KMS-11 (cell line): ENCODE results near the gene GRIP1.

Experiments used
- H2AFZ ChIP-seq: fragments of 200-600 bp; sonication (generic); 2 replicates; pipeline ENCODE4 v1.6.1; 2016; ENCODE audit warnings: antibody characterized with exemption, mixed run types, low read depth
- H3K27ac ChIP-seq: fragments of 200-600 bp; sonication (generic); 2 replicates; pipeline ENCODE4 v1.6.1; 2016; ENCODE audit warnings: mild to moderate bottlenecking, mixed run types
- H3K27me3 ChIP-seq: fragments of 200-600 bp; sonication (generic); 2 replicates; pipeline ENCODE4 v1.6.1; 2017; ENCODE audit warnings: mild to moderate bottlenecking, low read depth, mixed run types, moderate library complexity; ENCODE audit not compliant: insufficient read depth
- H3K36me3 ChIP-seq: fragments of 200-600 bp; sonication (generic); 2 replicates; pipeline ENCODE4 v1.6.1; 2017; ENCODE audit warnings: mild to moderate bottlenecking, mixed run types; ENCODE audit not compliant: insufficient read depth
- H3K4me1 ChIP-seq: fragments of 200-600 bp; sonication (generic); 2 replicates; pipeline ENCODE4 v1.6.1; 2016; ENCODE audit warnings: mild to moderate bottlenecking, low read depth, mixed run types; ENCODE audit not compliant: poor library complexity, severe bottlenecking
- H3K4me2 ChIP-seq: fragments of 200-600 bp; sonication (generic); 2 replicates; pipeline ENCODE4 v1.7.0; 2016; ENCODE audit warnings: mild to moderate bottlenecking, mixed run types
- H3K4me3 ChIP-seq: fragments of 200-600 bp; sonication (generic); IDR thresholded peaks from 2 replicates; pipeline ENCODE4 v1.6.1; 2017; ENCODE audit warnings: low read depth, low read length, mixed read lengths; ENCODE audit not compliant: insufficient read depth
- H3K79me2 ChIP-seq: fragments of 200-600 bp; sonication (generic); 2 replicates; pipeline ENCODE4 v1.6.1; 2016; ENCODE audit warnings: low read depth, mixed run types; ENCODE audit not compliant: insufficient read depth
- H3K9ac ChIP-seq: fragments of 200-600 bp; sonication (generic); 2 replicates; pipeline ENCODE4 v1.6.1; 2016; ENCODE audit warnings: mild to moderate bottlenecking, mixed run types
- H4K20me1 ChIP-seq: fragments of 200-600 bp; sonication (generic); 2 replicates; pipeline ENCODE4 v1.6.1; 2016; ENCODE audit warnings: mild to moderate bottlenecking, mixed run types; ENCODE audit not compliant: insufficient read depth
- TF ChIP-seq, protein P1 (sequence below): fragments of 200-600 bp; sonication (generic); conservative IDR thresholded peaks from 2 replicates; pipeline ENCODE4 v1.6.1; 2017; ENCODE audit warnings: low read depth, mild to moderate bottlenecking, antibody characterized with exemption, low read length, moderate library complexity, mixed read lengths

GRIP1 gene

DNA sequence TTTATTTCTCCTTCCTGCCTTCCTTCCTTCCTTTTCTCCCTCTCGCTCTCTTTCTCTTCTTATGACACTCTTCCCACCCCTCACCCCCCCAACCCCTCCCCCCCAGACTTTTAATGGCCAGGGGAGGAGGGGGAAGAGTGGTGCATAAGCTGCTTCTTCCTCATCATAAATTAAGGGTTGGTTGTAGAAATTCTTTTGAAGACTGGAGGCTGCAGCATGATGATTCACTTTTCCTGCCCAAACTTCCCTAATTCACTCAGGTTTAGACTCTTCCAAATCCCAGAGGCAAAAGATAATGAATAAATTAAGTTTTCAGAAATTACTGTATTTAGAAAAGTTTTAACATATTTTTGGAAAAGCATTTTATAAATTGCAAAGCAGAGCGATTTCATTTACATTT, 58.2 kb downstream of the GRIP1 start:
- Histone ChIP-seq H3K4me1 (peaks cover 7% of the 10 kb centered on the region), H3K4me2 (no peak overlapping the region), H4K20me1 (no peaks in the 10 kb centered on the region), H3K36me3 (no peaks in the 10 kb centered on the region), H3K4me3 (no peak overlapping the region), H3K79me2 (no peaks in the 10 kb centered on the region), H3K27ac (no peak overlapping the region), H2AFZ (no peak overlapping the region), H3K27me3 (no peaks in the 10 kb centered on the region), H3K9ac (no peak overlapping the region)
- TF ChIP-seq, protein P1, sequence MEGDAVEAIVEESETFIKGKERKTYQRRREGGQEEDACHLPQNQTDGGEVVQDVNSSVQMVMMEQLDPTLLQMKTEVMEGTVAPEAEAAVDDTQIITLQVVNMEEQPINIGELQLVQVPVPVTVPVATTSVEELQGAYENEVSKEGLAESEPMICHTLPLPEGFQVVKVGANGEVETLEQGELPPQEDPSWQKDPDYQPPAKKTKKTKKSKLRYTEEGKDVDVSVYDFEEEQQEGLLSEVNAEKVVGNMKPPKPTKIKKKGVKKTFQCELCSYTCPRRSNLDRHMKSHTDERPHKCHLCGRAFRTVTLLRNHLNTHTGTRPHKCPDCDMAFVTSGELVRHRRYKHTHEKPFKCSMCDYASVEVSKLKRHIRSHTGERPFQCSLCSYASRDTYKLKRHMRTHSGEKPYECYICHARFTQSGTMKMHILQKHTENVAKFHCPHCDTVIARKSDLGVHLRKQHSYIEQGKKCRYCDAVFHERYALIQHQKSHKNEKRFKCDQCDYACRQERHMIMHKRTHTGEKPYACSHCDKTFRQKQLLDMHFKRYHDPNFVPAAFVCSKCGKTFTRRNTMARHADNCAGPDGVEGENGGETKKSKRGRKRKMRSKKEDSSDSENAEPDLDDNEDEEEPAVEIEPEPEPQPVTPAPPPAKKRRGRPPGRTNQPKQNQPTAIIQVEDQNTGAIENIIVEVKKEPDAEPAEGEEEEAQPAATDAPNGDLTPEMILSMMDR = no peak

DNA sequence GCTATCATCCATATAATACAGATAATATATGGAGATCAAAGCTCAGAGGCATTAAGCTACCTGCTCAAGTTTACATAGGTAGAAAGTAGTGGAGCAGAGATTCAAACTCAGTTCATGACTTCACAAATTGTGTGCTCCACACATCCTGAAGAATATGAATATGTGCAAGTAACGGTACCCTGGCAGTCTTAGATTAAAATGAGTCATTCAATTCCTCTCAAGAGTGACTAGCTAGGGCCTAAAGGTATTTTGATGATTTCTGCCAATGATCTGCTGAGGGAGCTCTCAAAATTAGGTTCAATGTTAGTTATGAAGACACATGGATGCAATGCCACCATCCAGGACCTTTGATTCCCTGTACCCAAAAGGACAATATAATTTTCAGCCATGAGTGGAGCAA, 58.9 kb downstream of the GRIP1 start:
- H3K36me3 ChIP-seq = no peaks in the 10 kb centered on the region
- H3K4me2 ChIP-seq = no peak overlapping the region
- no peak overlapping the region for H3K9ac ChIP-seq
- no peaks in the 10 kb centered on the region for H3K27me3 ChIP-seq
- no peaks in the 10 kb centered on the region for H4K20me1 ChIP-seq
- H3K79me2 ChIP-seq = no peaks in the 10 kb centered on the region
- no peak overlapping the region for H3K27ac ChIP-seq
- H3K4me3 ChIP-seq = no peak overlapping the region
- TF ChIP-seq, protein P1 = no peak
- H3K4me1 ChIP-seq = peaks cover 7% of the 10 kb centered on the region
- H2AFZ ChIP-seq = no peak overlapping the region

DNA sequence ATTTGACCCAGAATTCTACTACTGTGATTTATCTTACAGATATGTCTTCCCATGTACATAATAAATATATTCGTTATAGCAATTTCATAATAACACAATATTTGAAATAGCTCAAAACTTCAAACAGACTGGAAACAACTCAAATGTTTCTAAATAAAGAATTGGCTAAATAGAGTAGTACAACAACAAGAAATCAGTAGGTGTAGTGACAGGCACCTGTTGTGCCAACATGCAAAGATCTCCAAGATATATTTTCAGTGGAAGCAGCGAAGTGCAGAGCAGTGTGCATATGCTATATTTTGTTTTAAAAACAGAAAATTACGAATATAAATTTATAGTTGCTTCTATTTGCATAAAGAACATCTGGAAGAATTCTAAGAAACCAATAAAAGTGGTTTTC, 60.9 kb downstream of the GRIP1 start:
- H3K79me2 ChIP-seq = no peaks in the 10 kb centered on the region
- H3K4me2 ChIP-seq = no peak overlapping the region
- TF ChIP-seq, protein P1 = no peak
- no peak overlapping the region for H2AFZ ChIP-seq
- H3K36me3 ChIP-seq = no peaks in the 10 kb centered on the region
- H3K27ac ChIP-seq = no peak overlapping the region
- no peak overlapping the region for H3K4me3 ChIP-seq
- no peaks in the 10 kb centered on the region for H3K27me3 ChIP-seq
- no peaks in the 10 kb centered on the region for H4K20me1 ChIP-seq
- H3K9ac ChIP-seq = no peak overlapping the region
- peaks cover 7% of the 10 kb centered on the region for H3K4me1 ChIP-seq

DNA sequence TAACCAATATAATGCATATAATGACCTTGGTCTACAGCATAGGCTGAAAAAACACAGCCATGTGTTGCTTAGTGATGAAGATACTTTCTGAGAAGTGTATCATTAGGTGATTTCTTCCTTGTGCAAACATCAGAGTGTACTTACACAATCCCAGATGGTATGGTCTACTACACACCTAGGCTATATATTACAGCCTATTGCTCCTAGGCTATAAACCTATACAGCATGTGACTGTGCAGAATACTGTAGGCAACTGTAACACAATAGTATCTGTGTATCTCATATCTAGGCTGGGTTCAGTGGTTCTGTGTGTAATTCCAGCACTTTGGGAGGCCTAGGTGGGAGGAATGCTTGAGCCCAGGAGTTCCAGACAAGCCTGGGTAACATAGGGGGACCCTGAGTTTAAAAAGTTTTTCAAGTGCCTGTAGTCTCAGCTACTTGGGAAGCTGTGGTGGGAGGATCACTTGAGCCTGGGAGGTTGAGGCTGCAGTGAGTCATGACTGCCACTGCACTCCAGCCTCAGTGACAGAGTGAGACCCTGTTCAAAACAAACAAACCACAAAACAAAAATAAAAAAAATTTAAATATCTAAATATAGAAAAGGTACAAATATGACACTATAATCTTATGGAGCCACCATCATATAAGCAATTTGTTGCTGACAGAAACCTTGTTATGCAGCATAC, 66.6 kb downstream of the GRIP1 start:
- Histone ChIP-seq H3K27me3 (no peaks in the 10 kb centered on the region), H2AFZ (no peak overlapping the region)
- TF ChIP-seq, protein P1 = no peak

More for the DNA sequence above, 66.6 kb downstream of the GRIP1 start:
- H4K20me1 ChIP-seq = no peaks in the 10 kb centered on the region
- H3K36me3 ChIP-seq = no peaks in the 10 kb centered on the region
- no peak overlapping the region for H3K4me2 ChIP-seq
- no peak overlapping the region for H3K4me3 ChIP-seq
- no peaks in the 10 kb centered on the region for H3K79me2 ChIP-seq
- H3K4me1 ChIP-seq = peaks cover 7% of the 10 kb centered on the region
- no peak overlapping the region for H3K9ac ChIP-seq
- no peak overlapping the region for H3K27ac ChIP-seq
